ENCODE results near the gene SLA2. TPM values are rescaled to one million over a fixed set of nuclear protein-coding genes. Genes with fewer than 3 reads are reported as not detected.
"Not testable (repeated sequence)": the region's sequence is repeated elsewhere in the genome, so short reads cannot be mapped to it uniquely, and the experiment has no call there.

The SLA2 gene
- total RNA-seq, 4 donors from 2014 or later, result 0.23 to 0.52 (median 0.52) TPM; not detected in 1

DNA sequence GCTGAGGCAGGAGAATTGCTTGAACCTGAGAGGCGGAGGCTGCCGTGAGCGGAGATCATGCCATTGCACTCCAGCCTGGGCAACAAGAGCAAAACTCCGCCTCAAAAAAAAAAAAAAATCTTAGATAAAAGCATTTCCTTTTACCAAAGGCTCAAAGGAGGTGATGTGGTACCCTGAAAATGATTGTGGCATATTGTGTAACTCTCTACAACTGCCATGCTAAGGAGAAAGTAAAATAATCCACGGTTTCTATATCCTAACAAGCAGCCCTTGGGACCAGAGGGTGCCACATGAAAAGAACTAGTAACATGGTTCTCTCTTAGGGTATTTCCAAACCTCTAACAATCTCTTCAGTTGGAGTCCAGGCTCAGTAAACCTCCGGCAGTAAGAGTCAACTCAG is 38.8 kb upstream of the SLA2 start:
- TF ChIP-seq, protein P1, sequence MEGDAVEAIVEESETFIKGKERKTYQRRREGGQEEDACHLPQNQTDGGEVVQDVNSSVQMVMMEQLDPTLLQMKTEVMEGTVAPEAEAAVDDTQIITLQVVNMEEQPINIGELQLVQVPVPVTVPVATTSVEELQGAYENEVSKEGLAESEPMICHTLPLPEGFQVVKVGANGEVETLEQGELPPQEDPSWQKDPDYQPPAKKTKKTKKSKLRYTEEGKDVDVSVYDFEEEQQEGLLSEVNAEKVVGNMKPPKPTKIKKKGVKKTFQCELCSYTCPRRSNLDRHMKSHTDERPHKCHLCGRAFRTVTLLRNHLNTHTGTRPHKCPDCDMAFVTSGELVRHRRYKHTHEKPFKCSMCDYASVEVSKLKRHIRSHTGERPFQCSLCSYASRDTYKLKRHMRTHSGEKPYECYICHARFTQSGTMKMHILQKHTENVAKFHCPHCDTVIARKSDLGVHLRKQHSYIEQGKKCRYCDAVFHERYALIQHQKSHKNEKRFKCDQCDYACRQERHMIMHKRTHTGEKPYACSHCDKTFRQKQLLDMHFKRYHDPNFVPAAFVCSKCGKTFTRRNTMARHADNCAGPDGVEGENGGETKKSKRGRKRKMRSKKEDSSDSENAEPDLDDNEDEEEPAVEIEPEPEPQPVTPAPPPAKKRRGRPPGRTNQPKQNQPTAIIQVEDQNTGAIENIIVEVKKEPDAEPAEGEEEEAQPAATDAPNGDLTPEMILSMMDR (IDR thresholded peaks at IDR 0.05), result no peak
- TF ChIP-seq POLR2A (IDR thresholded peaks at IDR 0.05), result no peak
- WGBS, 2 donors, result 96 to 97% methylated on average over 6 of the region's 6 CpGs
- H3K4me3 ChIP-seq (ENCODE audit: low read depth, poor library complexity, severe bottlenecking), result no peak overlapping the region
- intact Hi-C loops (cut with DNase I; ENCODE audit: low total_unique reads), result no loop called here
- DNase-seq (ENCODE audit: low spot score in 2 of 2), result no peak

DNA sequence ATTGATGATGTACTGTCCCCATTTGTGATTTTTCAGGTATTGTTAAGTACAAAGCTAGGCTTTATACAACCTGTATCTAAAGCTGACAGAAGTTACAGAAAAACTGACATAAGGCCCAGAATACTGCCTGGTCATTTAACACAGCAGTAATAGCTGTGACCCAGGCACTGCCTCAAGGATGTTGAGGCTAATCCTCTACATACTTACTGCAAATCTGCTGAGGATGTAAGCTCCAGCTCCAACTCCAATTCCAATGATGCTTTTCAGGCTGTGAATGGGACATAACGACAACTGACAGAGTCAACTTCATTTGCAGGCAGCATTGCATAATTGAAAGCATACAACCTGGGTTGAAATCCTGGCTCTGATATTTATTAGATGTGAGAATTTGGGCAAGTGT is 36.3 kb upstream of the SLA2 start:
- no peak overlapping the region for H3K4me3 ChIP-seq (ENCODE audit: low read depth, poor library complexity, severe bottlenecking)
- 69 to 83% methylated on average over 1 of the region's 1 CpG for whole genome bisulfite sequencing, 2 donors
- intact Hi-C loops (cut with DNase I; ENCODE audit: low total_unique reads), result no loop called here
- DNase-seq (ENCODE audit: low spot score in 2 of 2), result no peak
- no peak for TF ChIP-seq POLR2A (IDR thresholded peaks at IDR 0.05)

DNA sequence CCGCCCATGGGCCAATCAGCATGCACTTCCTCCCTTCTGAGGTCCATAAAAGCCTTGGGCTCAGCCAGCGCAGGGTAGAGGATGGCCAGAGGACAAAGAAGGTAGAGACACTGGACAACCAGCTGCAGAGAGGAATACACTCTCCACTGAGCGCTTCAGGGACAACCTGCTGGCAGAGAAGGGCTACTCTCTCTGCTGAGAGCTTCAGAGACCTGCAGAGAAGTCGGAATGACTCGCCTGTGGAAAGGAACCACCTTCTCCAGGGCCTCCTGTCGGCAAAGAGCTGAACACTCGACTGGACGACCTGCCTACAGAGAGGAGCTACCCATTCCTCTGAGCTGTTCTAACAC is 31.4 kb upstream of the SLA2 start:
- intact Hi-C loops (cut with DNase I; ENCODE audit: low total_unique reads), result no loop called here
- H3K4me3 ChIP-seq (ENCODE audit: low read depth, poor library complexity, severe bottlenecking), result no peak overlapping the region
- no peak for DNase-seq (ENCODE audit: low spot score in 2 of 2)
- WGBS, 2 donors, result 94% methylated on average over 8 of the region's 8 CpGs
- no peak for TF ChIP-seq POLR2A (IDR thresholded peaks at IDR 0.05)
- TF ChIP-seq, protein P1 (IDR thresholded peaks at IDR 0.05), result no peak

DNA sequence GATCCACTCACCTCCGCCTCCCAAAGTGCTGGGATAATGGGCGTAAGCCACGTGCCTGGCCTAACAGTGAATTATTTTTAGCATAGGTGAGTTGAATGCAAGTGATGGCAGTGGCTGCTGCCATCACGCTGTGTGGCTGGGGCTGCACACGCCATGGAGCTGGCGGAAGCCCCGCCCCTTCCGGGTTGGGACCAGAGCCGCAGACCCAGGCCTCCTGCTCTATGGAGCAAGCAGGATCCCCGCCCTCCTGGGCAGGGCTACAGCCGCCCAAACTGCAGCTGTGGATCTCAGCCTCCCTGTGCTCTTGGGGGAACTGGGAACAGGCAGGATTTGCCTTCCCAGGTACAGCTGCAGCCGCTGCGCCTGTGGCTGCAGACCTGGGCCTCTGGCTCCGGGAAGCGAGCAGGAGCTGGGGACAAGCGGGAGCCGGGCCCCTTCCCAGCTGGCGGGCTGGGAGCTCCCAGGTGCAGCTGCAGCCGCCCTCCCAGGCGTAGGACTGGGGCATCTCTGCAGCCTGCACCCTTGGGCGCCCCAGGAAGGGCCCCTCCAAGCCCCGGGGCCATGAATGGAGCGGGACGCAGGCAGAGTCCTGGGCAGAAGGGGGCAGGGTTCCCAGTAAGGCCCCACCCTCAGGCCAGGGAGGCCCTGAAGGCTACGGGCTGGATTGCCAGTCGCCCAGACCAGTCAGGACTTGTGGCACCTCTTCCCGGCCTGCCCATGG is 30.9 kb upstream of the SLA2 start:
- DNase-seq (ENCODE audit: low spot score in 2 of 2), result no peak
- TF ChIP-seq, protein P1 (IDR thresholded peaks at IDR 0.05), result no peak
- no peak for TF ChIP-seq POLR2A (IDR thresholded peaks at IDR 0.05)
- no peak overlapping the region for H3K4me3 ChIP-seq (ENCODE audit: low read depth, poor library complexity, severe bottlenecking)
- WGBS, 2 donors, result 90 to 92% methylated on average over 19 to 23 of the region's 27 CpGs
- intact Hi-C loops (cut with DNase I; ENCODE audit: low total_unique reads), result no loop called here

DNA sequence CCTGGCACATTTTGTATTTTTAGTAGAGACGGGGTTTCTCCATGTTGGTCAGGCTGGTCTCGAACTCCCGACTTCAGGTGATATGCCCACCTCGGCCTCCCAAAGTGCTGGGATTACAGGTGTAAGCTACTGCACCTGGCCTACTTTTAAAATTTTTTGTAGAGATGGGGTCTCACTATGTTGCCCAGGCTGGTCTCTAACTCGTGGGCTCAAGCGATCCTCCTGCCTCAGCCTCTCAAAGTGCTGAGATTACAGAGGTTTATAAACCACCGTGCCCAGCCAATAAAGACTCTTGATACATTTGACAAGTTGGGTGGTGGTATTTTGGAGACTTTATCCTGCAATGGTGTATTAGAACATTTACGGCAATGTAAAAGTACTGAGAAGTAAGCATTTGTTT is 29.5 kb upstream of the SLA2 start:
- intact Hi-C loops (cut with DNase I; ENCODE audit: low total_unique reads); DNase-seq (ENCODE audit: low spot score in 2 of 2); H3K4me3 ChIP-seq (ENCODE audit: low read depth, poor library complexity, severe bottlenecking): not testable (repeated sequence)
- 95 to 96% methylated on average over 8 of the region's 8 CpGs for WGBS, 2 donors

DNA sequence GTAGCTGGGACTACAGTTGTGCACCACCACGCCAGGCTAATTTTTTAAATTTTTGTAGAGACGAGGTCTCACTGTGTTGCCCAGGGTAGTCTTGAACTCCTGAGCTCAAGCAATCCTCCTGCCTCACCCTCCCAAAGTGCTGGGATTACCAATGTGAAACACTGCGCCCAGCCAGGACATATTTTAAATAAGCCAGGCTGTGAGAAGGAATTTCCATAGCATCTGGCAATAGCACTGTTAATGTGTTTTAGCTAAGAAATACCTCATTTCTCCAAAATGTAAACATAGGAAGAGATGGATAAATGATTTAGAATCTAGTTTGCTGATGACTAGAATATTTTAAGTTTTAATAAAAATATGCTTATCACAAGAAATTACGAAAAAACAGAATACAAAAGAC is 27.0 kb upstream of the SLA2 start:
- WGBS, 2 donors, result 84 to 87% methylated on average over 4 of the region's 4 CpGs
- DNase-seq (ENCODE audit: low spot score in 2 of 2), result no peak

More for the DNA sequence above, 27.0 kb upstream of the SLA2 start:
- intact Hi-C loops (cut with DNase I; ENCODE audit: low total_unique reads), result no loop called here
- no peak for TF ChIP-seq POLR2A (IDR thresholded peaks at IDR 0.05)
- TF ChIP-seq, protein P1 (IDR thresholded peaks at IDR 0.05), result no peak
- no peak overlapping the region for H3K4me3 ChIP-seq (ENCODE audit: low read depth, poor library complexity, severe bottlenecking)
